Activated CD4-positive, alpha-beta memory T cell treated with anti-CD3 and anti-CD28 coated beads for 36 hours (primary cell): ENCODE results near the gene MEX3A. TPM values are rescaled to one million over a fixed set of nuclear protein-coding genes. Genes with fewer than 3 reads are reported as not detected.

Experiments
- CTCF ChIA-PET: fragments of 350-600 bp; sonication (Branson Sonifier 250); formaldehyde crosslinking; loops from one replicate; lab custom pipeline; 2021; ENCODE audit warnings: antibody characterized with exemption, inconsistent platforms; lab: Charles Lee
- POLR2A ChIA-PET: fragments of 350-600 bp; sonication (Branson Sonifier 250); formaldehyde crosslinking; loops from one replicate; lab custom pipeline; 2021; ENCODE audit warnings: antibody characterized with exemption; lab: Charles Lee
- DNase-seq: peaks from one replicate; pipeline ENCODE4 v3.0.0-alpha.2; 2020
- H3K27ac Mint-ChIP-seq: one replicate; pipeline ENCODE4 v1.8.0; 2021; ENCODE audit warnings: mixed read lengths
- H3K27me3 Mint-ChIP-seq: one replicate; pipeline ENCODE4 v1.8.0; 2021; ENCODE audit warnings: mixed read lengths
- H3K36me3 Mint-ChIP-seq: one replicate; pipeline ENCODE4 v1.8.0; 2021; ENCODE audit warnings: mixed read lengths
- H3K4me1 Mint-ChIP-seq: one replicate; pipeline ENCODE4 v1.8.0; 2021; ENCODE audit warnings: low read depth, mixed read lengths
- H3K4me3 Mint-ChIP-seq: one replicate; pipeline ENCODE4 v1.8.0; 2021; ENCODE audit warnings: mild to moderate bottlenecking, mixed read lengths
- H3K9me3 Mint-ChIP-seq: one replicate; pipeline ENCODE4 v1.8.0; 2021; ENCODE audit warnings: mixed read lengths
- intact Hi-C: fragments of 100-400 bp; cut with micrococcal nuclease; formaldehyde crosslinking; loops from one replicate; pipeline ENCODE4 v1.15.1; 2023
- total RNA-seq, 2 experiments: library from RNA; stranded (reverse); gene quantifications; one replicate each; pipeline ENCODE4 v1.2.3, GENCODE V29; 2021

The MEX3A gene
- total RNA-seq, 2 experiments from 2014 or later: 0.43 to 0.51 TPM

DNA sequence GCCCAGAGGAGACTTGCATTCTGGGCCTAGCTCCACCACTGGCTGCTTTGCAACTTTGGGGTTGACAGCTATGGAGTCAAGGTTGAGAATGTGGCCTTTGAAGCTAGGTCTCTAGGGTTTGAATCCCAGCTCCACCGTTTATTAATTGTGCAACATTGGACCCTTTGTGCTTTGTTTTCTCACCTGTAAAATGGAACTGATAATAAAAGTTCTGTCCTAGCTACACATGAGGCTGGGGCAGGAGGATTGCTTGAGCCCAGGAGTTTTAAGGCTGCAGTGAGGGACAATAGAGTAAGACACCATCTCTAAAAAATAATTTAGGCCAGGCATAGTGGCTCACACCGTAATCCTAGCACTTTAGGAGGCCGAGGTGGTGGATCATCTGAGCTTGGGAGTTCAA is 17.0 kb upstream of the MEX3A start:
- POLR2A ChIA-PET: interaction anchor here (1.5 to 8.5 kb wide), 7 partner anchors 8 to 124 kb away, joined by 3 to 180 read pairs (median 28); partner anchors contain the start of genes LMNA, PMF1 and SLC25A44
- Mint-ChIP-seq H3K36me3 (peaks cover 2% of the 10 kb centered on the region), H3K4me1 (peaks cover 75% of the 10 kb centered on the region), H3K9me3 (peaks cover 2% of the 10 kb centered on the region), H3K27ac (peak overlapping the region; percentile 26), H3K27me3 (peaks cover 6% of the 10 kb centered on the region), H3K4me3 (no peak overlapping the region)
- CTCF ChIA-PET: interaction anchor here (0.6 to 20.9 kb wide), 4 partner anchors 9 to 126 kb away, joined by 3 to 1097 read pairs (median 36); partner anchors contain the start of gene LMNA
- DNase-seq: no peak
- intact Hi-C loops: loop anchor here (5.0 to 10.0 kb wide), 2 partner anchors 183 to 406 kb away; partner anchors contain the start of genes MEF2D, SMG5 and TMEM79

DNA sequence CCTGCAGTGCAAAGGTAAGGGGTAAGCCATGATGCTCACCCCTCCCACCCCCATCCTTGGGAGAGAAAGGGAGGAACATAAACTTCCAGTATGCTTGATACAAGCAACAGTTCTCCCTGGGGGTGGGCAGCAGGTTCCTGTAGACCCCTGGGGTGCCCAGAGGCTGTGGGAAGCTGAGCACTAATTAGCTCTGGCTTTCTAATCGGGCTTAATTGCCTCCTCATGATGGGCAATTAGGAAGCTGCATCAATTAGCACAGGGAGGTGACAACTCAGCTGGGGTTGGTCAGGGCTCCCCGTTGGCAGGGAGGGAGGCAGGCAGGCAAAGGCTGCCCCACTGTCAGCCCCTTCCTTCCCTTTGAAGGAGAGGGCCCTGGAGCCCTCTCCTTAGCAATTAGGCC is 16.5 kb upstream of the MEX3A start:
- Mint-ChIP-seq H3K9me3 (peaks cover 2% of the 10 kb centered on the region), H3K27me3 (peaks cover 7% of the 10 kb centered on the region), H3K4me3 (no peak overlapping the region), H3K36me3 (peaks cover 2% of the 10 kb centered on the region), H3K4me1 (peaks cover 70% of the 10 kb centered on the region), H3K27ac (peak overlapping the region; percentile 96)
- no peak for DNase-seq
- intact Hi-C loops: loop anchor here (1.0 to 10.0 kb wide), 3 partner anchors 8 to 406 kb away; partner anchors contain the start of genes MEF2D, SMG5 and TMEM79
- ChIA-PET CTCF (interaction anchor here (0.6 to 20.9 kb wide), 3 partner anchors 9 to 126 kb away, joined by 3 to 1097 read pairs (median 70); partner anchors contain the start of gene LMNA), POLR2A (interaction anchor here (1.6 to 8.5 kb wide), 7 partner anchors 8 to 119 kb away, joined by 4 to 180 read pairs (median 28); partner anchors contain the start of genes LMNA, PMF1 and SLC25A44)

DNA sequence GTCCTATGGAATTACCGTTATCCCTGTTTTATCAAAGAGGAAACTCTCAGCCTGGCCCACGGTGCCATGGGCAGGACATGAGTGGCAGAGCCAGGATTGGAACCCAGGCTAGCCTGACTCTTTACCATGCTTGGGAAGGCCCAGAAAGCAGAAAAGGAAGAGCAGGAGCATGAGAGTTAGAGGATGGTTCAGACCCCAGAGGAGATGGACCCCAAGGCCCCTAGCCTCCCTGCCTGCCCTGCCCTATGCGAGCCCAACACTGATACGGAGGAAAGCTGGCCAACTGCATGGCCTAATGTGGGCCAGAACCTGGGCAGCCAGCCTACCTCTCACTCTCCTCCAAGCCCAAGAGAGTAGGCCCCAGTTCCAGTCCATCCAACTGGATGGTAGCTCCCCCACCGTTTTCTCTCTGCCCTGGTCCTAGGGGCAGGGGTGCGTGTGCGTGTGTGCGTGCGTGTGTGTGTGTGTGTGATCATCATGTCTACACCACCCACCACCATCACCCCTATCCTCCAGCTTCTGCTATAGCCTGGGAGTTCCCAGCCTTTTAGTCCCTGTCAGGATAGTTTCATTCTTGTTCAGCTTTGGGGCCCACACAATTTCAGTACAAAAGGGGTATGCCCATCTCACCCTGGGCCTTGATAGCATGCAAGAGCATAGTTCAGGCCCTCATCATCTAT is 15.4 kb upstream of the MEX3A start:
- peak overlapping the region; percentile 64 for H3K4me3 Mint-ChIP-seq
- intact Hi-C loops: loop anchor here (1.0 to 10.0 kb wide), 3 partner anchors 9 to 407 kb away; partner anchors contain the start of genes MEF2D, SMG5 and TMEM79
- H3K36me3 Mint-ChIP-seq: peaks cover 2% of the 10 kb centered on the region
- CTCF ChIA-PET: interaction anchor here (0.8 to 20.9 kb wide), 19 partner anchors 9 to 185 kb away, joined by 3 to 1097 read pairs (median 8); partner anchors contain the start of genes LMNA, PMF1 and SMG5
- POLR2A ChIA-PET: interaction anchor here (0.8 to 8.5 kb wide), 16 partner anchors 7 to 184 kb away, joined by 3 to 180 read pairs (median 10); partner anchors contain the start of genes LMNA, PMF1 and SMG5
- peaks cover 2% of the 10 kb centered on the region for H3K9me3 Mint-ChIP-seq
- H3K27ac Mint-ChIP-seq: peak overlapping the region; percentile 96
- H3K27me3 Mint-ChIP-seq: peaks cover 9% of the 10 kb centered on the region
- DNase-seq: peak; percentile 78
- peaks cover 60% of the 10 kb centered on the region for H3K4me1 Mint-ChIP-seq

DNA sequence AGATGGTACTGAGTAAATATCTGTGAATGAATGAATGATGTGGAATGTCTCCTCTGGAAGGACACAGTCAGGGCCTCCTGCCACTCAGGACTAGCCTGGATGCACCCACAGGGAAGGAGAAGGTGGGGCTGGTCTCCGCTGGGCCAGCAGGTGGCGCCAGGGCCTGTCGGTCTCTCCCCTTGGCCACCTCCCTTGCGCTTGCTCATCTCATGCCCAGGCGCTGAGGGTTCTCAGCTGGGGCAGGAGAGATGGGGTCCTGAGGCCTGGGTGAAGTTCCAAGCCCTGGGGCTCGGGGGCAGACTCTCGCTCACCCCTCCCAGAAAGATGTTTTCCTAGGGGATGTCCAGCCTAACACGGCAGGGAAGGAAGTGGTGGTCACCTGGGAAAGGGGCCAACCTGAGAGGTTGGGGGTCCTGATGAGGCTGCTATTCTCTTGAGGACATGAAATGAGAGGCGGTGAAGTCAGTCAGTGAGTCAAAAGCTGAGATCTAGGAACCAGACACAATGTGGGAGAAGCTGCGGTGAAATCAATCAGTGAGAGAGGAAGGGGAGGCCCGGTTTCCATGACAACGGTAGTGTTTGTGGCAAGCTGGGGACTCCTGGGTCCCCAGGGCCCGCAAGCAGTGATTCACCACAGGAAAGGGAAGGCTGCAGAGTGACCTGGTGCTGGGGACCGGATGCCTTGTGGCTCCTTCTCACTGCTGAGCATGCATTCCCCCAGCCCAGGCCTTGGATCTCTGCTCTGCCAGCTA is 14.6 kb upstream of the MEX3A start:
- Mint-ChIP-seq H3K4me1 (peaks cover 56% of the 10 kb centered on the region), H3K27ac (peak overlapping the region; percentile 96), H3K36me3 (peaks cover 2% of the 10 kb centered on the region), H3K4me3 (peak overlapping the region; percentile 64), H3K9me3 (peaks cover 2% of the 10 kb centered on the region), H3K27me3 (peaks cover 11% of the 10 kb centered on the region)
- ChIA-PET CTCF (interaction anchor here (0.8 to 20.9 kb wide), 23 partner anchors 8 to 186 kb away, joined by 3 to 1097 read pairs (median 6); partner anchors contain the start of genes LMNA, PMF1 and SMG5), POLR2A (interaction anchor here (0.6 to 8.5 kb wide), 17 partner anchors 8 to 185 kb away, joined by 3 to 180 read pairs (median 8); partner anchors contain the start of genes LMNA, PMF1 and SMG5)
- intact Hi-C loops: loop anchor here (1.0 to 10.0 kb wide), 5 partner anchors 17 to 408 kb away; partner anchors contain the start of genes LMNA, MEF2D, SMG5 and TMEM79
- peak; percentile 97 for DNase-seq

DNA sequence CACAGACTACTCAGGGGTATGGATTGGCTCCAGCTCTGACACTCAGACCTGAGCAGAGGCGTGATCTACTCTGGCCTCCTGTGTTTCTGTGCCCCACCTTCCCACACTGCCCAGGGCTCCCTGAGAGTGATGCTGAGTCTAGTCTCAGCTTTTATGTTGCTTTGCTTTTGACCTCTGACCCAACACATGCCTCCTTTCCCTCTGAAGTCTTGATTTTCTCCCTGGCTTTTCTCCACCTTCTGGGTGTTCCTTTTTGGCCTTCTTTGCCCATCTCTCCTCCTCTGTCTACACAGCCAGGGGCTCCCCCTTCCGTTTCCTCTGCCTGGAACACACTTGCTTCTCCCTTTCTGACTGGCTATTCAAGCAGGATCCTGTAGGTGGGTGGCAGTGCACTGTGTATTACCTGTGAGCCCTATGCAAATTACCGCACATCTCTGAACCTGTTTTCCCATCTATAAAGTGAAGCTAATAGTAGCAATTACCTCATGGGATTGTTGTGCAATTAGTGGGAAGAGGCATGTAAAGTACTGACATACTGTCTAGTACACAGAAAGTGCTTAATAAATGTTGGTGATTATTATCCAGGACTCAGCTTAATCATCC is 13.7 kb upstream of the MEX3A start:
- peak; percentile 69 for DNase-seq
- intact Hi-C loops: loop anchor here (1.0 to 10.0 kb wide), 5 partner anchors 18 to 409 kb away; partner anchors contain the start of genes LMNA, MEF2D, SMG5 and TMEM79
- Mint-ChIP-seq H3K27me3 (peaks cover 11% of the 10 kb centered on the region), H3K4me1 (peaks cover 54% of the 10 kb centered on the region), H3K27ac (peak overlapping the region; percentile 96), H3K9me3 (peaks cover 2% of the 10 kb centered on the region), H3K36me3 (peaks cover 2% of the 10 kb centered on the region), H3K4me3 (peak overlapping the region; percentile 64)
- POLR2A ChIA-PET: interaction anchor here (1.5 to 8.5 kb wide), 10 partner anchors 9 to 128 kb away, joined by 5 to 180 read pairs (median 24); partner anchors contain the start of genes LMNA and PMF1
- CTCF ChIA-PET: interaction anchor here (1.3 to 20.9 kb wide), 15 partner anchors 8 to 186 kb away, joined by 3 to 1097 read pairs (median 10); partner anchors contain the start of genes LMNA, PMF1 and SMG5

DNA sequence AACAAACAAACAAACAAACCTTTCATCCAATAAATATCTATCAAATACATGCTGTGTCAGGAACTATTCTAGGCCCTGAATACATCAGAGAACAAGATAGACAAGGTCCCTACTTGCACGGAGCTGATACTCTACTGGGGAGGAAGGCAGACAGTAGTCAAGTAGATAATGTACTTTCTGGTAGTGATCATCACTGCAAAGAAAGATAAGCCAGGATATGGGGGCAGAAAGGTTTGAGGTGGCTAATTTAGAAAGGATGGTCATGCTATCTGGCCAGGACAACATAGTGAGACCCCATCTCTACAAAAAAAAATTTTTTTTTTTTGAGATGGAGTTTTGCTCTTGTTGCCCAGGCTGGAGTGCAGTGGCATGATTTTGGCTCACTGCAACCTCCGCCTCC is 9.3 kb upstream of the MEX3A start:
- H3K4me1 Mint-ChIP-seq: peaks cover 21% of the 10 kb centered on the region
- peaks cover 7% of the 10 kb centered on the region for H3K27me3 Mint-ChIP-seq
- H3K4me3 Mint-ChIP-seq: no peak overlapping the region
- no peaks in the 10 kb centered on the region for H3K9me3 Mint-ChIP-seq
- ChIA-PET POLR2A (interaction anchor here (2.4 kb wide), 1 partner anchor 38 kb away, joined by 9 read pairs; no protein-coding TSS in a partner anchor), CTCF (interaction anchor here (0.7 to 20.9 kb wide), 10 partner anchors 15 to 228 kb away, joined by 3 to 1097 read pairs (median 7); partner anchors contain the start of gene LMNA)
- H3K36me3 Mint-ChIP-seq: no peaks in the 10 kb centered on the region
- no peak overlapping the region for H3K27ac Mint-ChIP-seq
- DNase-seq: no peak
- intact Hi-C loops: loop anchor here (2.0 to 10.0 kb wide), 2 partner anchors 353 to 413 kb away; partner anchors contain the start of gene MEF2D

DNA sequence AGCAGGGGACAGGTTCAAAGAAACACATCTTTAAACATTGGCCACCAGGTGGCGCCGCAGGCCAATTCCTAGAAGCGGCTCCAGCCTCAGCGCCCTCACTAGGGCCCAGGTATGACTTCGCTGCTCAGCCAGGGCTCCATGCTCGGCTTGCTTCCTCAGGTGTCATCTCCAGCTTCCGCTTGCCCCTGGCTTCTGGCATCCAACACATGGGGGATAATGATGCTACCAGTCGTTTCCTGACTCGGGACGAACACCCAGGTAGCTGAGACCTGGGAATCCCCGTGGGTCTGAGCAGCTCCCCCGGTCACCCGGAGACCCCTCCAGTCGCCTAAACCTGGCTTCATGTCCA is 8.5 kb upstream of the MEX3A start:
- Mint-ChIP-seq H3K9me3 (no peaks in the 10 kb centered on the region), H3K27ac (peak overlapping the region; percentile 42), H3K36me3 (no peaks in the 10 kb centered on the region), H3K4me3 (peak overlapping the region; percentile 10), H3K4me1 (peaks cover 13% of the 10 kb centered on the region), H3K27me3 (peaks cover 12% of the 10 kb centered on the region)
- ChIA-PET CTCF (interaction anchor here (0.7 to 20.9 kb wide), 16 partner anchors 16 to 229 kb away, joined by 3 to 1097 read pairs (median 4); partner anchors contain the start of genes LMNA and SMG5), POLR2A (interaction anchor here (2.4 kb wide), 1 partner anchor 39 kb away, joined by 9 read pairs; no protein-coding TSS in a partner anchor)
- intact Hi-C loops: loop anchor here (1.0 to 10.0 kb wide), 3 partner anchors 39 to 414 kb away; partner anchors contain the start of gene MEF2D
- DNase-seq: peak; percentile 93

DNA sequence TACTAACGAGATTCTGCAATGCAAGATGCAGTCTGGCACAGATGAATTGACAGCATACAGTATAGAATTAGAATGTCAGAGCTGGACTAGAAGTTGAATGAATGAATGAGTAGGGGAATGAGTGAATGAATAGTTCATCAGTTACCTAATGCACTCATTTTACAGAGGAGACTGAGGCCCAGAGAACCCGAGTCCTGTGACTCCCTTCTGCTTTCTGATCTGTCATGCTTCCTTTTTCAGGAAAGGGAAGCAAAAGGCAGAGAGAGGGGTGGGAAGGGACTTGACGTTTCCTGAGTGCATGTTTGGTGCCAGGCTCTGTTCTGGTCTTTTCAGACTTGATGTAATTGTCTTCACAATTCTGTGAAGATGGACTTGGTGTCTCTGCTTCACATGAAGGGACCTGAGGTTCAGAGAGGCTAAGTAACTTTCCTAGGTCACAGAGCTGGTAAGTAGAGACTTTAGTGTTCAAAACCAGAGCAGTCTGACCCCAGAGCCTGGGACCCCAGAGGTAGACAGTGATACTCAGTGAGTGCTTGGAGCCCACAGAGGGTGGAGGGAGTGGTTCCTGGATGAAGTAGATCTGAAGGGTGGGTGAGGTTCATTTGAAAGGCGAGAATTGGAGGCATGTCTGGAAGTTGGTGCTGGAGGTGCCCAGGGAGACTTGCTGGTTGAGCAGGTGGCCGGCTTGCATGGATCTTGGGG is 8.0 kb upstream of the MEX3A start:
- H3K36me3 Mint-ChIP-seq: no peaks in the 10 kb centered on the region
- ChIA-PET CTCF (interaction anchor here (0.7 to 20.9 kb wide), 17 partner anchors 16 to 295 kb away, joined by 3 to 1097 read pairs (median 4); partner anchors contain the start of genes LMNA and SMG5), POLR2A (no interaction called here)
- peak overlapping the region; percentile 42 for H3K27ac Mint-ChIP-seq
- no peaks in the 10 kb centered on the region for H3K9me3 Mint-ChIP-seq
- intact Hi-C loops: loop anchor here (1.0 to 10.0 kb wide), 3 partner anchors 40 to 415 kb away; partner anchors contain the start of gene MEF2D
- H3K4me3 Mint-ChIP-seq: peak overlapping the region; percentile 10
- H3K4me1 Mint-ChIP-seq: peaks cover 9% of the 10 kb centered on the region
- H3K27me3 Mint-ChIP-seq: peaks cover 14% of the 10 kb centered on the region
- DNase-seq: no peak

DNA sequence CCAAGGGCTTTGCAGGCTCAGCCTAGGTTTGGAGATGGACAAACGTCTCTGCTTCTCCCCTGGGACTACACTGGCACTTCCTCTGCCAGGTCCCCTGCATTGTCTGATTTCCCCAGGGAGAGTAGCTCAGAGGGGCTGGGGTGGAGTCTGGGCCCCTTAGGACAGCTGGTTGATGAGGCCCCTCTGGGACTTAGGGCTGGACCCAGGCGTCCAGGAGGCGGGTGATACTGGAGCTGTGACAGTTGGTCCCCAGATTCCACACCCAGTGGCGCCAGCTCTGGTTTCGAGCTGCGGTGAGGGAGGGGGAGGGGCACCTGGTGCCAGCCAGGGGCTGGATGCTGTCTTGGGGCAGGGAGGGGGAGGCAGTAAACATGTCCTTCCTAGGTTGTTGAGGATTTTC is 7.4 kb upstream of the MEX3A start:
- Mint-ChIP-seq H3K4me1 (peaks cover 6% of the 10 kb centered on the region), H3K27me3 (peaks cover 20% of the 10 kb centered on the region), H3K27ac (no peak overlapping the region), H3K9me3 (no peaks in the 10 kb centered on the region), H3K36me3 (no peaks in the 10 kb centered on the region), H3K4me3 (no peak overlapping the region)
- DNase-seq: no peak
- CTCF ChIA-PET: interaction anchor here (0.7 to 20.9 kb wide), 13 partner anchors 17 to 296 kb away, joined by 3 to 1097 read pairs (median 4); partner anchors contain the start of genes LMNA and SMG5
- POLR2A ChIA-PET: no interaction called here
- intact Hi-C loops: loop anchor here (1.0 to 10.0 kb wide), 3 partner anchors 41 to 415 kb away; partner anchors contain the start of gene MEF2D

DNA sequence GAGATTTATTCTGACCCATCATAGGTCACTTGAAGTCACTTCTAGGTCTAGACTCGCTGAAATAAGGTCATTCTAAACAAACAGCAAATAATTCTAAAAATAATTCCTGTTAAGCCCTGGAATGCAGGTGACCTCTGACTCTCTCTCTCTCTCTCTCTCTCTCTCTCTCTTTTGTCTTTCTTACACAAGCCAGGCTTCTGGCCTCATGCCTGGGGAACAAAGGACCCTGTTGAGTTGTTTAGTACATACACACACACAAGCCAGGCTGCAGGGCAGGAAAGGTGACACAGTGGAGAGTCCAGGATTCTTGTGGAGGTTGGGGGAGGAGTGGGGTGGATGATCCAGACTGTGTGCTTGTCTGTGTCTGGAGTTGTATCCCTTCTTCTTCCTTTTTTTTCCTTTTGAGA is 4.0 kb upstream of the MEX3A start:
- H3K27me3 Mint-ChIP-seq: peaks cover 27% of the 10 kb centered on the region
- H3K9me3 Mint-ChIP-seq: no peaks in the 10 kb centered on the region
- ChIA-PET CTCF (interaction anchor here (0.7 to 1.0 kb wide), 3 partner anchors 10 to 55 kb away, joined by 3 read pairs; no protein-coding TSS in a partner anchor), POLR2A (no interaction called here)
- no peak overlapping the region for H3K27ac Mint-ChIP-seq
- H3K36me3 Mint-ChIP-seq: no peaks in the 10 kb centered on the region
- no peak overlapping the region for H3K4me3 Mint-ChIP-seq
- H3K4me1 Mint-ChIP-seq: peaks cover 12% of the 10 kb centered on the region
- DNase-seq: no peak
- intact Hi-C loops: no loop called here
